Natural killer cell (primary cell): ENCODE measurements around the gene KIF14. TPM values are rescaled to one million over a fixed set of nuclear protein-coding genes. Genes with fewer than 3 reads are reported as not detected.
A peak's percentile ranks its signal among the peaks of the same experiment; 100 is the strongest.

Source experiments
- ATAC-seq, 3 donors: fragments of 150-1000 bp in 2 of 3; fragments of 200-7000 bp in 1 of 3; cut with Tn5 transposase; 1 replicate in 1 of 3; 2 replicates in 2 of 3; pipeline ENCODE4 v1.10.0; 2021; ENCODE audit warnings: mild to moderate bottlenecking in 2 of 3, moderate library complexity in 2 of 3
- DNase-seq, 2 donors: peaks; one replicate each; pipeline versions ENCODE4 v3.0.0 to v3.0.0-alpha.2; 2013 to 2021; ENCODE audit warnings: mixed read lengths in 1 of 2
- H3K27ac ChIP-seq: one replicate; pipeline ENCODE4 v1.5.1; 2013; ENCODE audit warnings: mild to moderate bottlenecking, low read length
- H3K27me3 ChIP-seq: one replicate; pipeline ENCODE4 v1.6.1; 2013; ENCODE audit warnings: low read length; ENCODE audit not compliant: control insufficient read depth, insufficient read depth
- H3K36me3 ChIP-seq: one replicate; pipeline ENCODE4 v1.6.1; 2013; ENCODE audit warnings: low read length; ENCODE audit not compliant: control insufficient read depth, insufficient read depth
- H3K4me1 ChIP-seq: one replicate; pipeline ENCODE4 v1.6.1; 2013; ENCODE audit warnings: low read length; ENCODE audit not compliant: control insufficient read depth, insufficient read depth
- H3K4me3 ChIP-seq: one replicate; pipeline ENCODE4 v1.5.1; 2013; ENCODE audit warnings: low read length
- H3K9me3 ChIP-seq: one replicate; pipeline ENCODE4 v1.6.1; 2013; ENCODE audit warnings: low read length; ENCODE audit not compliant: control insufficient read depth, insufficient read depth
- H3K27ac Mint-ChIP-seq, 2 donors: one replicate each; pipeline ENCODE4 v1.8.0; 2022; ENCODE audit warnings: mild to moderate bottlenecking in 2 of 2, mixed read lengths in 2 of 2, moderate library complexity in 1 of 2
- H3K27me3 Mint-ChIP-seq, 2 donors: one replicate each; pipeline ENCODE4 v1.8.0; 2022; ENCODE audit warnings: low read depth in 2 of 2, mixed read lengths in 2 of 2
- H3K36me3 Mint-ChIP-seq: one replicate; pipeline ENCODE4 v1.8.0; 2022; ENCODE audit warnings: mixed read lengths
- H3K4me1 Mint-ChIP-seq, 2 donors: one replicate each; pipeline ENCODE4 v1.8.0; 2022; ENCODE audit warnings: mixed read lengths in 2 of 2
- H3K4me3 Mint-ChIP-seq: one replicate; pipeline ENCODE4 v1.8.0; 2022; ENCODE audit warnings: mild to moderate bottlenecking, moderate library complexity, mixed read lengths
- H3K9me3 Mint-ChIP-seq, 2 donors: one replicate each; pipeline ENCODE4 v1.8.0; 2022; ENCODE audit warnings: mixed read lengths in 2 of 2
- WGBS: methylation state at CpG from one replicate; pipeline ENCODE4 v1.1.7; 2013; ENCODE audit warnings: missing lambda C conversion rate; ENCODE audit not compliant: insufficient coverage; 5-methylcytosine and 5-hydroxymethylcytosine counted together
- intact Hi-C: fragments of 100-400 bp; cut with micrococcal nuclease; formaldehyde crosslinking; loops from one replicate; pipeline ENCODE4 v1.14.2; 2022
- total RNA-seq, 4 donors: library from RNA; stranded (reverse); fragments of 120-200 nt in 1 of 4; gene quantifications; one replicate each; pipeline versions ENCODE4 v1.2.3 to v1.2.4, GENCODE V29; 2013 to 2022
- TF ChIP-seq, protein P1 (sequence below): fragments of 200-600 bp; IDR thresholded peaks from one replicate; pipeline ENCODE4 v1.8.0; 2022; ENCODE audit warnings: antibody characterized with exemption

KIF14 gene
- total RNA-seq, 3 donors from 2014 or later (not counting 1 experiment from before 2014, with no cell fraction given): 0.40 to 0.48 (median 0.40) TPM

- Histone ChIP-seq H3K4me3 (no peak overlapping the region), H3K36me3 (no peaks in the 10 kb centered on the region), H3K9me3 (no peaks in the 10 kb centered on the region), H3K27me3 (no peaks in the 10 kb centered on the region), H3K27ac (no peak overlapping the region), H3K4me1 (peaks cover 14% of the 10 kb centered on the region)
- Mint-ChIP-seq H3K9me3 (no peaks in the 10 kb centered on the region), H3K4me3 (no peak overlapping the region), H3K36me3 (no peaks in the 10 kb centered on the region), H3K27me3 (no peaks in the 10 kb centered on the region), H3K27ac (no peak overlapping the region), H3K4me1 (peaks cover 6% of the 10 kb centered on the region in 2 donors)
- TF ChIP-seq, protein P1, sequence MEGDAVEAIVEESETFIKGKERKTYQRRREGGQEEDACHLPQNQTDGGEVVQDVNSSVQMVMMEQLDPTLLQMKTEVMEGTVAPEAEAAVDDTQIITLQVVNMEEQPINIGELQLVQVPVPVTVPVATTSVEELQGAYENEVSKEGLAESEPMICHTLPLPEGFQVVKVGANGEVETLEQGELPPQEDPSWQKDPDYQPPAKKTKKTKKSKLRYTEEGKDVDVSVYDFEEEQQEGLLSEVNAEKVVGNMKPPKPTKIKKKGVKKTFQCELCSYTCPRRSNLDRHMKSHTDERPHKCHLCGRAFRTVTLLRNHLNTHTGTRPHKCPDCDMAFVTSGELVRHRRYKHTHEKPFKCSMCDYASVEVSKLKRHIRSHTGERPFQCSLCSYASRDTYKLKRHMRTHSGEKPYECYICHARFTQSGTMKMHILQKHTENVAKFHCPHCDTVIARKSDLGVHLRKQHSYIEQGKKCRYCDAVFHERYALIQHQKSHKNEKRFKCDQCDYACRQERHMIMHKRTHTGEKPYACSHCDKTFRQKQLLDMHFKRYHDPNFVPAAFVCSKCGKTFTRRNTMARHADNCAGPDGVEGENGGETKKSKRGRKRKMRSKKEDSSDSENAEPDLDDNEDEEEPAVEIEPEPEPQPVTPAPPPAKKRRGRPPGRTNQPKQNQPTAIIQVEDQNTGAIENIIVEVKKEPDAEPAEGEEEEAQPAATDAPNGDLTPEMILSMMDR: no peak
- ATAC-seq: no peak
- no CpG with 5 or more reads among the region's 1 CpG for WGBS
- peak in 1 of 2 donors; percentile 45 for DNase-seq
- intact Hi-C loops: no loop called here
Measured at GRCh38 chr1:200625381-200625824, 4.9 kb upstream of the KIF14 start.

GRCh38 chr1:200624679-200625335 lies 4.3 kb upstream of the KIF14 start:
- Mint-ChIP-seq H3K9me3 (no peaks in the 10 kb centered on the region), H3K27ac (no peak overlapping the region), H3K4me1 (peaks cover 11% of the 10 kb centered on the region in 2 donors), H3K4me3 (no peak overlapping the region), H3K36me3 (no peaks in the 10 kb centered on the region), H3K27me3 (no peaks in the 10 kb centered on the region)
- peaks cover 17% of the 10 kb centered on the region for H3K4me1 ChIP-seq
- WGBS: no CpG with 5 or more reads among the region's 2 CpGs
- DNase-seq (no peak), ATAC-seq (no peak)
- intact Hi-C loops: loop anchor here (5.0 kb wide), 1 partner anchor 487 kb away; the partner anchor contains the start of gene CACNA1S
- TF ChIP-seq, protein P1: no peak
- H3K27ac ChIP-seq: no peak overlapping the region
- no peaks in the 10 kb centered on the region for H3K36me3 ChIP-seq
- H3K9me3 ChIP-seq: no peaks in the 10 kb centered on the region
- no peaks in the 10 kb centered on the region for H3K27me3 ChIP-seq
- no peak overlapping the region for H3K4me3 ChIP-seq

DNA sequence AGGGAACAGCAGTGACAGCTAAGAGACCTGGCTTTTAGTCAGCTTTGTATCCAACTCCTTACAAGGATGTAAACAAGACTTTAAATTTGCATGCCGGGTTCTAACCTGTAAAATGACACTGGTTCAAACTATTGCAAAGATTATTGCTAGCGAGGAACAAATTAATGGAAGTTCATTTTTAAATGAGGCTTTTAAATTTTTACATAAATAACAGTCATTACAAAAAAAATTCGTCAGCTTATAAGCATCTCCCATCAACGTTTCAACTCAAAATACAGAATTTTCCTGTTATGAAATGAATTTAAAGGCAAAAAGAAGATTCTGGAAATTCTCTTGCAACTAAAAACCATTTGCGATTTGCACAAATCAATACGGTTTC lies 668 bp downstream of the KIF14 start:
- no peak for DNase-seq
- ATAC-seq: no peak
- Histone ChIP-seq H3K4me1 (peaks cover 11% of the 10 kb centered on the region), H3K36me3 (no peaks in the 10 kb centered on the region), H3K27ac (no peak overlapping the region), H3K4me3 (peak overlapping the region; percentile 61), H3K9me3 (no peaks in the 10 kb centered on the region), H3K27me3 (no peaks in the 10 kb centered on the region)
- Mint-ChIP-seq H3K36me3 (no peaks in the 10 kb centered on the region), H3K4me3 (peak overlapping the region; percentile 99), H3K9me3 (no peaks in the 10 kb centered on the region), H3K27me3 (no peaks in the 10 kb centered on the region), H3K27ac (peak overlapping the region; percentile 90 to 97), H3K4me1 (peaks cover 11 to 12% of the 10 kb centered on the region in 2 donors)
- intact Hi-C loops: loop anchor here (1.0 to 5.0 kb wide), 3 partner anchors 49 to 492 kb away; partner anchors contain the start of genes CACNA1S, DDX59 and KIF21B
- TF ChIP-seq, protein P1: no peak
- WGBS: 34% methylated on average over 3 of the region's 6 CpGs
